ENCODE data around the gene RPH3AL. TPM values are rescaled to one million over a fixed set of nuclear protein-coding genes. Genes with fewer than 3 reads are reported as not detected.

Gene RPH3AL
- total and polyA plus RNA-seq, 4 donors = 1.6 to 18.1 (median 8.0) TPM

- DNase-seq = peak; percentile 43 to 65
- Histone ChIP-seq H3K4me3 (ENCODE audit: low read length in 2 of 2) (no peak overlapping the region), H3K27ac (ENCODE audit: low read depth in 1 of 2, low read length in 2 of 2) (no peak overlapping the region), H3K36me3 (ENCODE audit: control insufficient read depth in 1 of 2, insufficient read depth in 2 of 2, low read length in 1 of 2) (no peaks in the 10 kb centered on the region), H3K27me3 (ENCODE audit: control insufficient read depth in 1 of 2, insufficient read depth in 2 of 2, low read length in 1 of 2) (no peaks in the 10 kb centered on the region), H3K9me3 (ENCODE audit: control insufficient read depth, low read length) (no peaks in the 10 kb centered on the region), H3K4me1 (ENCODE audit: control insufficient read depth in 1 of 2, insufficient read depth in 2 of 2, low read length in 2 of 2) (no peaks in the 10 kb centered on the region)
- ATAC-seq (ENCODE audit: low FRiP score) = no peak
- WGBS, 2 donors = 79 to 89% methylated on average over 28 of the region's 28 CpGs
- intact Hi-C loops (cut with DNase I) = no loop called here
These were observed 17.6 kb downstream of the RPH3AL start for GRCh38 chr17:334974-335481.

GRCh38 chr17:333626-334396 is 18.8 kb downstream of the RPH3AL start:
- peak; percentile 85 to 86 for DNase-seq
- 32 to 36% methylated on average over 23 of the region's 23 CpGs for WGBS, 2 donors
- Histone ChIP-seq H3K36me3 (ENCODE audit: control insufficient read depth in 1 of 2, insufficient read depth in 2 of 2, low read length in 1 of 2) (no peaks in the 10 kb centered on the region), H3K4me1 (ENCODE audit: control insufficient read depth in 1 of 2, insufficient read depth in 2 of 2, low read length in 2 of 2) (no peaks in the 10 kb centered on the region), H3K27me3 (ENCODE audit: control insufficient read depth in 1 of 2, insufficient read depth in 2 of 2, low read length in 1 of 2) (no peaks in the 10 kb centered on the region), H3K27ac (ENCODE audit: low read depth in 1 of 2, low read length in 2 of 2) (no peak overlapping the region), H3K9me3 (ENCODE audit: control insufficient read depth, low read length) (no peaks in the 10 kb centered on the region), H3K4me3 (ENCODE audit: low read length in 2 of 2) (no peak overlapping the region)
- intact Hi-C loops (cut with DNase I) = no loop called here
- peak; percentile 82 for ATAC-seq (ENCODE audit: low FRiP score)

- Histone ChIP-seq H3K4me1 (ENCODE audit: control insufficient read depth in 1 of 2, insufficient read depth in 2 of 2, low read length in 2 of 2) (no peaks in the 10 kb centered on the region), H3K4me3 (ENCODE audit: low read length in 2 of 2) (no peak overlapping the region), H3K36me3 (ENCODE audit: control insufficient read depth in 1 of 2, insufficient read depth in 2 of 2, low read length in 1 of 2) (no peaks in the 10 kb centered on the region), H3K9me3 (ENCODE audit: control insufficient read depth, low read length) (no peaks in the 10 kb centered on the region), H3K27ac (ENCODE audit: low read depth in 1 of 2, low read length in 2 of 2) (no peak overlapping the region), H3K27me3 (ENCODE audit: control insufficient read depth in 1 of 2, insufficient read depth in 2 of 2, low read length in 1 of 2) (no peaks in the 10 kb centered on the region)
- ATAC-seq (ENCODE audit: low FRiP score) = peak; percentile 3
- intact Hi-C loops (cut with DNase I) = no loop called here
- 75 to 83% methylated on average over 33 to 34 of the region's 34 CpGs for WGBS, 2 donors
- DNase-seq = peak; percentile 54 to 74
These were observed 19.9 kb downstream of the RPH3AL start for GRCh38 chr17:332558-333322.

- H3K4me3 ChIP-seq (ENCODE audit: low read length in 2 of 2) = no peak overlapping the region
- no peaks in the 10 kb centered on the region for H3K27me3 ChIP-seq (ENCODE audit: control insufficient read depth in 1 of 2, insufficient read depth in 2 of 2, low read length in 1 of 2)
- WGBS, 2 donors = 83 to 86% methylated on average over 11 of the region's 11 CpGs
- no peaks in the 10 kb centered on the region for H3K4me1 ChIP-seq (ENCODE audit: control insufficient read depth in 1 of 2, insufficient read depth in 2 of 2, low read length in 2 of 2)
- no peaks in the 10 kb centered on the region for H3K36me3 ChIP-seq (ENCODE audit: control insufficient read depth in 1 of 2, insufficient read depth in 2 of 2, low read length in 1 of 2)
- ATAC-seq (ENCODE audit: low FRiP score) (no peak), DNase-seq (peak; percentile 31 to 49)
- no peak overlapping the region for H3K27ac ChIP-seq (ENCODE audit: low read depth in 1 of 2, low read length in 2 of 2)
- no peaks in the 10 kb centered on the region for H3K9me3 ChIP-seq (ENCODE audit: control insufficient read depth, low read length)
- intact Hi-C loops (cut with DNase I) = no loop called here
These were observed 20.6 kb downstream of the RPH3AL start for GRCh38 chr17:332023-332422.

- Histone ChIP-seq H3K4me3 (ENCODE audit: low read length in 2 of 2) (no peak overlapping the region), H3K36me3 (ENCODE audit: control insufficient read depth in 1 of 2, insufficient read depth in 2 of 2, low read length in 1 of 2) (no peaks in the 10 kb centered on the region), H3K27ac (ENCODE audit: low read depth in 1 of 2, low read length in 2 of 2) (no peak overlapping the region), H3K9me3 (ENCODE audit: control insufficient read depth, low read length) (no peaks in the 10 kb centered on the region), H3K27me3 (ENCODE audit: control insufficient read depth in 1 of 2, insufficient read depth in 2 of 2, low read length in 1 of 2) (no peaks in the 10 kb centered on the region), H3K4me1 (ENCODE audit: control insufficient read depth in 1 of 2, insufficient read depth in 2 of 2, low read length in 2 of 2) (no peaks in the 10 kb centered on the region)
- DNase-seq = peak; percentile 73 to 79
- intact Hi-C loops (cut with DNase I) = no loop called here
- WGBS, 2 donors = 37 to 61% methylated on average over 25 to 26 of the region's 26 CpGs
- peak; percentile 13 for ATAC-seq (ENCODE audit: low FRiP score)
These were observed 21.5 kb downstream of the RPH3AL start for GRCh38 chr17:330993-331701.

GRCh38 chr17:329784-330420 is 22.7 kb downstream of the RPH3AL start:
- DNase-seq = peak; percentile 37 to 45
- no peak overlapping the region for H3K27ac ChIP-seq (ENCODE audit: low read depth in 1 of 2, low read length in 2 of 2)
- H3K36me3 ChIP-seq (ENCODE audit: control insufficient read depth in 1 of 2, insufficient read depth in 2 of 2, low read length in 1 of 2) = no peaks in the 10 kb centered on the region
- no peak overlapping the region for H3K4me3 ChIP-seq (ENCODE audit: low read length in 2 of 2)
- intact Hi-C loops (cut with DNase I) = no loop called here
- H3K9me3 ChIP-seq (ENCODE audit: control insufficient read depth, low read length) = no peaks in the 10 kb centered on the region
- no peaks in the 10 kb centered on the region for H3K4me1 ChIP-seq (ENCODE audit: control insufficient read depth in 1 of 2, insufficient read depth in 2 of 2, low read length in 2 of 2)
- WGBS, 2 donors = 95% methylated on average over 8 of the region's 8 CpGs
- H3K27me3 ChIP-seq (ENCODE audit: control insufficient read depth in 1 of 2, insufficient read depth in 2 of 2, low read length in 1 of 2) = no peaks in the 10 kb centered on the region
- ATAC-seq (ENCODE audit: low FRiP score) = no peak

GRCh38 chr17:327971-328370 is 24.6 kb downstream of the RPH3AL start:
- no peaks in the 10 kb centered on the region for H3K27me3 ChIP-seq (ENCODE audit: control insufficient read depth in 1 of 2, insufficient read depth in 2 of 2, low read length in 1 of 2)
- intact Hi-C loops (cut with DNase I) = no loop called here
- DNase-seq (peak; percentile 34 to 42), ATAC-seq (ENCODE audit: low FRiP score) (no peak)
- no peaks in the 10 kb centered on the region for H3K4me1 ChIP-seq (ENCODE audit: control insufficient read depth in 1 of 2, insufficient read depth in 2 of 2, low read length in 2 of 2)
- 89 to 94% methylated on average over 7 of the region's 7 CpGs for WGBS, 2 donors
- no peak overlapping the region for H3K4me3 ChIP-seq (ENCODE audit: low read length in 2 of 2)
- H3K36me3 ChIP-seq (ENCODE audit: control insufficient read depth in 1 of 2, insufficient read depth in 2 of 2, low read length in 1 of 2) = no peaks in the 10 kb centered on the region
- H3K9me3 ChIP-seq (ENCODE audit: control insufficient read depth, low read length) = no peaks in the 10 kb centered on the region
- no peak overlapping the region for H3K27ac ChIP-seq (ENCODE audit: low read depth in 1 of 2, low read length in 2 of 2)

- H3K4me1 ChIP-seq (ENCODE audit: control insufficient read depth in 1 of 2, insufficient read depth in 2 of 2, low read length in 2 of 2) = no peaks in the 10 kb centered on the region
- intact Hi-C loops (cut with DNase I) = no loop called here
- 94 to 96% methylated on average over 9 to 11 of the region's 11 CpGs for WGBS, 2 donors
- DNase-seq = peak in 1 of 2 donors; percentile 14
- no peaks in the 10 kb centered on the region for H3K27me3 ChIP-seq (ENCODE audit: control insufficient read depth in 1 of 2, insufficient read depth in 2 of 2, low read length in 1 of 2)
- H3K9me3 ChIP-seq (ENCODE audit: control insufficient read depth, low read length) = no peaks in the 10 kb centered on the region
- H3K4me3 ChIP-seq (ENCODE audit: low read length in 2 of 2) = no peak overlapping the region
- no peaks in the 10 kb centered on the region for H3K36me3 ChIP-seq (ENCODE audit: control insufficient read depth in 1 of 2, insufficient read depth in 2 of 2, low read length in 1 of 2)
- ATAC-seq (ENCODE audit: low FRiP score) = no peak
- no peak overlapping the region for H3K27ac ChIP-seq (ENCODE audit: low read depth in 1 of 2, low read length in 2 of 2)
These were observed 25.3 kb downstream of the RPH3AL start for GRCh38 chr17:327296-327695.

All from aorta (tissue), 5 donors.